ENCODE measurements around the gene ASH1L. TPM values are rescaled to one million over a fixed set of nuclear protein-coding genes. Genes with fewer than 3 reads are reported as not detected.

ASH1L gene
- total RNA-seq, 1 experiment from 2014 or later, result 29.3 TPM

GRCh38 chr1:155562581-155563376 lies at the start of gene ASH1L (continued):
- TF ChIP-seq, protein P1, sequence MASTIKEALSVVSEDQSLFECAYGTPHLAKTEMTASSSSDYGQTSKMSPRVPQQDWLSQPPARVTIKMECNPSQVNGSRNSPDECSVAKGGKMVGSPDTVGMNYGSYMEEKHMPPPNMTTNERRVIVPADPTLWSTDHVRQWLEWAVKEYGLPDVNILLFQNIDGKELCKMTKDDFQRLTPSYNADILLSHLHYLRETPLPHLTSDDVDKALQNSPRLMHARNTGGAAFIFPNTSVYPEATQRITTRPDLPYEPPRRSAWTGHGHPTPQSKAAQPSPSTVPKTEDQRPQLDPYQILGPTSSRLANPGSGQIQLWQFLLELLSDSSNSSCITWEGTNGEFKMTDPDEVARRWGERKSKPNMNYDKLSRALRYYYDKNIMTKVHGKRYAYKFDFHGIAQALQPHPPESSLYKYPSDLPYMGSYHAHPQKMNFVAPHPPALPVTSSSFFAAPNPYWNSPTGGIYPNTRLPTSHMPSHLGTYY (CRISPR knock-in tag; IDR thresholded peaks at IDR 0.05), result no peak
- 0 out of 2 replicates have a peak, but pooled peaks have one; percentile 56 for TF ChIP-seq RELA (CRISPR knock-in tag; IDR thresholded peaks at IDR 0.05; ENCODE audit: borderline replicate concordance)
- no peak for TF ChIP-seq NR1H2 (CRISPR knock-in tag; IDR thresholded peaks at IDR 0.05)
- no peak for TF ChIP-seq JAZF1 (CRISPR knock-in tag; IDR thresholded peaks at IDR 0.05)
- TF ChIP-seq, protein P2, sequence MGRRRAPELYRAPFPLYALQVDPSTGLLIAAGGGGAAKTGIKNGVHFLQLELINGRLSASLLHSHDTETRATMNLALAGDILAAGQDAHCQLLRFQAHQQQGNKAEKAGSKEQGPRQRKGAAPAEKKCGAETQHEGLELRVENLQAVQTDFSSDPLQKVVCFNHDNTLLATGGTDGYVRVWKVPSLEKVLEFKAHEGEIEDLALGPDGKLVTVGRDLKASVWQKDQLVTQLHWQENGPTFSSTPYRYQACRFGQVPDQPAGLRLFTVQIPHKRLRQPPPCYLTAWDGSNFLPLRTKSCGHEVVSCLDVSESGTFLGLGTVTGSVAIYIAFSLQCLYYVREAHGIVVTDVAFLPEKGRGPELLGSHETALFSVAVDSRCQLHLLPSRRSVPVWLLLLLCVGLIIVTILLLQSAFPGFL (CRISPR knock-in tag; IDR thresholded peaks at IDR 0.05; ENCODE audit: borderline replicate concordance), result 0 out of 2 replicates have a peak, but pooled peaks have one; percentile 50
- TF ChIP-seq TEAD4 (CRISPR knock-in tag; IDR thresholded peaks at IDR 0.05), result no peak
- TF ChIP-seq NFYB (CRISPR knock-in tag; conservative IDR thresholded peaks at IDR 0.05; ENCODE audit: low read depth), result no peak
- TF ChIP-seq, protein P3, sequence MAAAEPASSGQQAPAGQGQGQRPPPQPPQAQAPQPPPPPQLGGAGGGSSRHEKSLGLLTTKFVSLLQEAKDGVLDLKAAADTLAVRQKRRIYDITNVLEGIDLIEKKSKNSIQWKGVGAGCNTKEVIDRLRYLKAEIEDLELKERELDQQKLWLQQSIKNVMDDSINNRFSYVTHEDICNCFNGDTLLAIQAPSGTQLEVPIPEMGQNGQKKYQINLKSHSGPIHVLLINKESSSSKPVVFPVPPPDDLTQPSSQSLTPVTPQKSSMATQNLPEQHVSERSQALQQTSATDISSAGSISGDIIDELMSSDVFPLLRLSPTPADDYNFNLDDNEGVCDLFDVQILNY (CRISPR knock-in tag; IDR thresholded peaks at IDR 0.05), result no peak
- no peak for TF ChIP-seq ZNF138 (CRISPR knock-in tag; conservative IDR thresholded peaks at IDR 0.05)
- TF ChIP-seq, protein P4, sequence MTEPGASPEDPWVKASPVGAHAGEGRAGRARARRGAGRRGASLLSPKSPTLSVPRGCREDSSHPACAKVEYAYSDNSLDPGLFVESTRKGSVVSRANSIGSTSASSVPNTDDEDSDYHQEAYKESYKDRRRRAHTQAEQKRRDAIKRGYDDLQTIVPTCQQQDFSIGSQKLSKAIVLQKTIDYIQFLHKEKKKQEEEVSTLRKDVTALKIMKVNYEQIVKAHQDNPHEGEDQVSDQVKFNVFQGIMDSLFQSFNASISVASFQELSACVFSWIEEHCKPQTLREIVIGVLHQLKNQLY (CRISPR knock-in tag; IDR thresholded peaks at IDR 0.05), result no peak
- no peak for TF ChIP-seq ZNF423 (CRISPR knock-in tag; IDR thresholded peaks at IDR 0.05)
- no peak; the same call in 1 of the 2 replicates for TF ChIP-seq ZNF416 (CRISPR knock-in tag; IDR thresholded peaks at IDR 0.05)
- TF ChIP-seq, protein P5, sequence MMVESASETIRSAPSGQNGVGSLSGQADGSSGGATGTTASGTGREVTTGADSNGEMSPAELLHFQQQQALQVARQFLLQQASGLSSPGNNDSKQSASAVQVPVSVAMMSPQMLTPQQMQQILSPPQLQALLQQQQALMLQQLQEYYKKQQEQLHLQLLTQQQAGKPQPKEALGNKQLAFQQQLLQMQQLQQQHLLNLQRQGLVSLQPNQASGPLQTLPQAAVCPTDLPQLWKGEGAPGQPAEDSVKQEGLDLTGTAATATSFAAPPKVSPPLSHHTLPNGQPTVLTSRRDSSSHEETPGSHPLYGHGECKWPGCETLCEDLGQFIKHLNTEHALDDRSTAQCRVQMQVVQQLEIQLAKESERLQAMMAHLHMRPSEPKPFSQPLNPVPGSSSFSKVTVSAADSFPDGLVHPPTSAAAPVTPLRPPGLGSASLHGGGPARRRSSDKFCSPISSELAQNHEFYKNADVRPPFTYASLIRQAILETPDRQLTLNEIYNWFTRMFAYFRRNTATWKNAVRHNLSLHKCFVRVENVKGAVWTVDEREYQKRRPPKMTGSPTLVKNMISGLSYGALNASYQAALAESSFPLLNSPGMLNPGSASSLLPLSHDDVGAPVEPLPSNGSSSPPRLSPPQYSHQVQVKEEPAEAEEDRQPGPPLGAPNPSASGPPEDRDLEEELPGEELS (CRISPR knock-in tag; IDR thresholded peaks at IDR 0.05), result peak; percentile 84; the same call in 1 of the 2 replicates
- no peak for TF ChIP-seq ZNF532 (CRISPR knock-in tag; IDR thresholded peaks at IDR 0.05; ENCODE audit: borderline replicate concordance)
- no peak for TF ChIP-seq ZNF512 (CRISPR knock-in tag; IDR thresholded peaks at IDR 0.05; ENCODE audit: borderline replicate concordance)
- TF ChIP-seq ELF4 (CRISPR knock-in tag; IDR thresholded peaks at IDR 0.05; ENCODE audit: low read depth), result no peak
- no peak for TF ChIP-seq NFATC4 (CRISPR knock-in tag; IDR thresholded peaks at IDR 0.05)
- no peak for TF ChIP-seq ZNF263 (CRISPR knock-in tag; IDR thresholded peaks at IDR 0.05; ENCODE audit: low read depth)
- TF ChIP-seq GABPB1 (CRISPR knock-in tag; IDR thresholded peaks at IDR 0.05), result peak; percentile 82
- TF ChIP-seq ATF2 (CRISPR knock-in tag; IDR thresholded peaks at IDR 0.05; ENCODE audit: borderline replicate concordance, low read depth), result no peak
- no peak for TF ChIP-seq ZNF671 (CRISPR knock-in tag; IDR thresholded peaks at IDR 0.05)
- TF ChIP-seq, protein P6, sequence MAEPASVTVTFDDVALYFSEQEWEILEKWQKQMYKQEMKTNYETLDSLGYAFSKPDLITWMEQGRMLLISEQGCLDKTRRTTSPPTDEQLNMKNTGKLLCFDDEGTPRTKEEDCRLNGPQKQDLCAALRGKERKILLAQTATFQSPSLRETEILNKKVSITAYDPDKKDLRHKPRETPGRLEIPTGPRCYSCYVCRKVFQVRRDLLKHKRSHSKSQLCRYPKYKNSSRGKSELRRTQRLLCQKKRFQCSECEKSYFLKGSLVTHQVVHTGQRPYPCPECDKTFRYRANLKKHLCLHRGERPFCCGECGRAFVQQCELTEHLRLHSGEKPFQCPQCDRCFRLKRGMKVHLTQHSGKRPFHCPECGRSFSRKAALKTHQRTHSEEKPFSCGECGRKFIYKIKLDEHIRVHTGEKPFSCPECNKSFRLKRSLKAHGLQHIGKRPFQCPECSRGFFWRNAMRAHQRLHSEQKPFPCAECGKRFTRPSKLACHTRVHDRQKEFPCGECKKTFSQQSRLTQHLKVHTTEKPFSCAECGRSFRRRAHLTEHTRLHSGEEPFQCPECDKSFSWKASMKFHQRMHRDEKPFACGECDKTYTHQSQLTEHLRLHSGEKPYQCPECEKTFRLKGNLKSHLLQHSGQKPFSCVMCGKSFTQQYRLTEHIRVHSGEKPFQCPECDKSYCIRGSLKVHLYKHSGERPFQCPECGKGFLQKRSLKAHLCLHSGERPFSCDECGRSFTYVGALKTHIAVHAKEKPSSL (CRISPR knock-in tag; conservative IDR thresholded peaks at IDR 0.05), result no peak

All from WTC11 (cell line).